CMK (cell line): Measurements from ENCODE around the gene REPIN1.

Experiments
- DNase-seq: peaks from one replicate; pipeline ENCODE4 v3.0.0-alpha.2; 2010; ENCODE audit warnings: low read depth

REPIN1 gene

GRCh38 chr7:150337179-150337578 is 31.4 kb upstream of the REPIN1 start:
- DNase-seq, result no peak

DNA sequence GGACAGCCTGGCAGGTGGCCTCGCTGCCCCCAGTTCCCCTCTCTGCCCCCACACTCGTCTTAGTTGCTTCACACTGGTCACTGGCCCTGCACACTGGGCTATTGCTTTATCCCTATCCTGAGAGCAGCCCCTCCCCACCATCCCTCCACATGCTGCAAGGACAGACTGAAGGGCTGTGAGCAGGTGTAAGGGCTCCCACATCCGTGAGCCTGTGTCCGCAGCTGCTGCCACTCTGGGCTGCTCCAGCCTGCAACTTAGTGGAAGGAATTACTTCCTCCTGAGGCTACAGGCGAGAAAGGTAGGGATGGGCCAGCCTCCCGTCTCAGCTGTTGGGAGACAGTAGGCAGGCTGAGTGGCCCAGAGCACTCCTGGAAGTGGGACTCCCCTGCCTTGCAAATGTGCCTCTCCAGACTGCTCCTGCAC is 31.0 kb upstream of the REPIN1 start:
- DNase-seq, result no peak

- DNase-seq, result no peak
Observed at GRCh38 chr7:150338166-150338829, 30.3 kb upstream of the REPIN1 start.

- DNase-seq, result no peak
Observed at GRCh38 chr7:150339409-150339809, 29.2 kb upstream of the REPIN1 start.

DNA sequence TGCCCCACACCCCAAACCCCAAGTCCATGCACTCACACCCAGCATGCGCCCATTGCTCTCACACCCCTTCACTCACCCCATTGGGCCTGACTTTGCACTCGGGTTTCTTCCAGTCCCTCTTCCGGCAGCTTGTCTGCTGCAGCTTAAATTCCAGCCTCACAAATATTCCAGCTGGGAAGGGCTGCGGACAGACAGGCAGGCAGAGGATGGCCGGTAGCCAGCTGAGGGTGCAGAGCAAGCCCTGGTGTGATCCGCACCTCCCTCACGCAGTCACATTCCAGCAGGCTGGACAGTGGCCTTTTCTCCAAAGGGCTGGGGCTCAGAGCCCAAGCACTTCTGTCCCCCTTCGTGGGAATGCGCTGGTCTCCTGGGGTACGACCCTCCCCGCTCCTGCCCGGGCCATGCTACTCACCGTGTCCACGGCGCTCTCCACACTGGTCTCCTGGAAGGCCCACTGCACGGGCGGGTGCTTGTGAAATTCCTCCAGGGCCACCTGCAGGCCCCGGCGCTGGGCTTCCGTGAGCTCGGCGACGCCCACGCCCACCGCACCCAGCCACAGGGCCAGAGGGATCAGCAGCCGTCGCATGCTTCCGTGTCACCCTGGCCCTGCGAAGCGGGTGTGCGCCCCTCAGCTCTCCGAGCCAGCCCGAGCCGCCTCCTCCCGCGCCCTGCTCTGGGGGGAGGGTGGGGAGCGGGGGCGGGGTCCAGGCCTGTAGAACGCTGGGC is 28.4 kb upstream of the REPIN1 start:
- no peak for DNase-seq

DNA sequence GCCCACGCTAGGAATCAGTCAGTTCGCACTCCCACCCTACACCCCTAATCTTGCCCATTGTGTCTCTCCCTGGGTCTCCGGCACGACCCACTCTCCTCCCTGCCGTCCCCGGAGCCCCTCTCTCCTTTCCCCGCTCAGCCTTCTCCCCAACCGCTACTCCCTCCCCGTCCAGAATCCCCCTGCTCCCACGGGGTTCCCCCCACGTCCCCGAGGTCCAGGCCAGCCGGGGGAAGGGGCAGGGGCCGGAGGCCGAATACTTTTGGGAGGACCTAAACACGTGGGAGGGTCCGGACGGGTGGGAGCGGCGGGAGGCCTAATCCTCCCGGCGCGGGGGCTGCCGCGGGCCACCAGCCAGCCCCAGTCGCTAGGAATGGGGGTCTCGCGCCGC is 27.8 kb upstream of the REPIN1 start:
- no peak for DNase-seq

DNA sequence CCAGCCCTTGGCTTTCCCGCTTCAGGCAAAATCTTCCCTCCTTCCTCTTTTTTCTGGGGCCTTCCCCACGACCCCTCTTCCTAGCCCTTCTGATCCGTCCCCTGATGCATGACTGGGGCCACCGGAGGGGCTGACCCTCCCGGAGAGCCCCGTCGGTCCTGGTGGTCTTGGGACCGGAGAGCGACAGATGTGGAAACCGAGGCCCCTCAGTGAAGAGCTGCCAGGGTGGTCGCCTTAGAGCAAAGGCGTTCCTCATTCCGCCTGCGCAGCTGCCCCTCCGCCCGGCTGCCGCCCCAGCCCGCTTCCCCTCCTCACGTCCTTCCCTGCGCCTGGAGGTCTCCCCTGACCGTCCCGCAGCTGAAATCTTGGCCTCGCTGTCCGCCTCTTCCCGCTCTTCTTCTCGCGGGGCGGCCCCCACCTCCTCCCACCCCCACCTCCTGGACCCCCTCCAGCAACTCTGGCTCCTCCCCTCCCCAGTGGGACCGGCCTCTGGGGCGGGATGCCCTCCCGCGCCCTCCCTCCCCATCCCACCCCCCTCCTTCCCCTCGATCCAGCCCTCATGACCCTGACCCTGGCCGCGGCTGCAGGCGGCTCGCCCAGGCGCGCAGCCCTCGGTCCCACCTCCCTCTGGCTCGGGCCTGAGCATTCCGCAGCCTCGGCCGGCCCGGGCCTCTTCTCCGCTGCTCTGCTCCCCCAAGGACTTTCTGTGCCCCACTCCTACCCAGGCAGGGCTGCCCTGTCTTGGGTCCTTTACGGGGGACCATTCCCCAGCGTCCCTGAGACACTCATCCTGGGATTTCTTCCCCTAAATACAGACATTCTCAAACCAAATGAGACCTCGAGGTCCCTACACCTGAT is 27.1 kb upstream of the REPIN1 start, which contains the start of gene RARRES2:
Gene RARRES2 (minus strand): TSS at position 367 of the 858 bp plus-strand sequence. CDS start 1,020 bp downstream, outside the sequence.
- no peak for DNase-seq

- DNase-seq, result no peak
Observed at GRCh38 chr7:150342121-150342408, 26.6 kb upstream of the REPIN1 start.

GRCh38 chr7:150343225-150343624 is 25.4 kb upstream of the REPIN1 start:
- DNase-seq, result no peak

GRCh38 chr7:150344299-150344698 is 24.3 kb upstream of the REPIN1 start:
- no peak for DNase-seq

DNA sequence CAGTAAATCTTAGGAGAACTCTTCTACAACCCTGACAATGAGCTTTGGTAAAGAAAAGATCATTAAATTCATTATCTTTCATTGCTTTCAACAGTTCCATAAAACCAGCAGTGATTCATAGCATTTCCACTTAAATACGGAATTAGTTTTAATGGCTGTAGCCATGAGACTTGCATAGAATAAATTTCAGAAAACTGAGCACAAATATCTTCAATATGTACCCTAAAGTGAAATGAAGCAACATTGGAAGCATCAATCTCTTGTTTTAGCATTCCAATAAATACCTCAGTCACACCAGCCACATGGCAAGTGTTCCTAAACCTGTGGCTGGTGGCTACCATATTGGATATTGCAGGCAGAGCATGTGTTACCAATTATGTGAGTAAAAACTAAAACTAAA is 23.6 kb upstream of the REPIN1 start:
- DNase-seq, result no peak

GRCh38 chr7:150346922-150347321 is 21.7 kb upstream of the REPIN1 start:
- DNase-seq, result no peak

DNA sequence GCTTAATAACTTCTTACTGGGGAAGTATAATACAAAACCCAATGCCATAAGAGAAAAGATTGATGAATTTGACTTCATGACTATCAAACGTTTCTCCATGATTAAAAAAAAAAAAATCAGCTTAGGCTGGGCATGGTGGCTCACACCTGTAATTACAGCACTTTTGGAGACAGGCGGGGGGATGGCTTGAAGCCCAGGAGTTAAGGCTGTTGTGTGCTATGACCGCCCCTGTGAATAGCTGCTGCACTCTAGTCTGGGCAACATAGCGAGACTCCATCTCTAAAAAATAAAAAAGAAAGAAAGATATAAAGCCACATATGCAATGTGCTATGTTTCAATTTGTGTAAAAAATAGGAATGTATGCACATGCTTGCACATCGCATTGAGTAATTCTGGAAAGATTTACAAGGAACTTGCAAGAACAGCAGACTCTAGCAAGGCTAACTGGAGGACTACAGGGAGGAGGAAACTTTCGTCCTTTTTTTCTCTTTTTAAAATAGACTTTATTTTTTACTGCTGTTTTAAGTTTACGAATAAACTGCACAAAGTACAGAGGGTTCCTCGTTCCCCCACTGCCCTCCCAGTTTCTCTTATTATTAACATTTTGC is 16.9 kb upstream of the REPIN1 start:
- no peak for DNase-seq

GRCh38 chr7:150355666-150356059 is 13.0 kb upstream of the REPIN1 start:
- no peak for DNase-seq

DNA sequence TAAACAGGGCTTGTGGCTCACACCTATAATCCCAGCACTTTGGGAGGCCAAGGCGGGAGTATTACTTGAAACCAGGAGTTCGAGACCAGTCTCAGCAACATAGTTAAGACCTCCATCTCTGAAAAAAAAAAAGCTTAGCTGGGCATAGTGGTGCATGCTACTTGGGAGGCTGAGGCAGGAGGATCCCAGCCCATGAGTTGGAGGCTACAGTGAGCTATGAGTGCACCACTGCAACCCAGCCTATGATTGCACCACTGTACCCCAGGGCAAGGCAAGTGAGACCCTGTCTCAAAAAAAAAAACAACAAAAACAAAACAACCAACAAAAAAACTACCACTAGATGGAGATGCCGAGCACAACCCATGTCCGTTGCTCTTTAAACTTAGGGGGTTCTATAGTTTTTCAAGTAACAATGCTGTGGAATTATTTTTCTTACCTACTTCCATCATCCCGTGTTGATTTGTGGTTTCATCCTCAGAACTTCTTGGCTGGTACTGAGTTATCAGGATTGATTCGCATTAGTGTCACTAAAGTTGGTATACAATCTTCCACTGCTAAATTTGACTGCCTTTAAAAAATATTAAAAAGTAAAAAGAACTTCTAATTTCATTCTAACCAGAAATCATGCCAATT is 12.2 kb upstream of the REPIN1 start:
- no peak for DNase-seq

GRCh38 chr7:150357270-150357669 is 11.4 kb upstream of the REPIN1 start:
- no peak for DNase-seq

- DNase-seq, result no peak
Observed at GRCh38 chr7:150357771-150358427, 10.7 kb upstream of the REPIN1 start.

DNA sequence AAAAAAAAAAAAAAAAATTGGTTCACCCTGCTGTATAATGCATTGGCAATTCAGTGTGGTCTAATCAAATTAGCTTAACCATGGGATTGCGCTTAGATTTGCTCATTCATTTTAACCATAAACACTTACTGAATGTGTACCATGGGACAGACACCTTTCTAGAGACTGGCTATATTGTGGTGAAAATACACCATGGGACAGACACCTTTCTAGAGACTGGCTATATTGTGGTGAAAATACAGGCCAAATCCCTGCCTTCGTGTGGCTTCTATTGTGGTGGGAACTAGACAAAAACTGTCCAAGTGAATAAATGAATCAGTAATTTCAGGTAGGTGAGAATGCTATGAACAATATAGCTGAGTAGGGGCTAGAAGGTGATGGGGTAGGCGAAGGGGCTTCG is 10.2 kb upstream of the REPIN1 start:
- DNase-seq, result no peak

DNA sequence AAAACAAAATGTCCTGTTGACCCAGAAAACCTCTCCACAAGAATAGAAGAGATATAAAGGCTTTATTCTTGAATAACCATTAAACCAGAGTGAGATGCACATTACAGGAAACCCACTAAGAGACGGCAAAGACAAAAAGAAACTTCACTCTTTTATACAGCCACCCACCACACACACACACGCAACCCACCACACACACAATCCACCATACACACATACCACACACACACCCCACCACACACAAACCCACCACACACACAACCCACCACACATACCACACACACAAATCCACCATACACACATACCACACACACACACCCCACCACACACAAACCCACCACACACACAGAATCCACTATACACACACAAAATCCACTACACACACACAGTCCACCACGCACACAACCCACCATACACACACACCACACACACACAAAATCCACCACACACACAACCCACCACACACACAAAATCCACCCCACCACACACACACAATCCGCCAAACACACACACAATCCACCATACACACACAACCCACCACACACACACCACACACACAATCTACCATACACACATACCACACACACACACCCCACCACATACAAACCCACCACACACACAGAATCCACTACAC is 9.5 kb upstream of the REPIN1 start:
- no peak for DNase-seq

- DNase-seq, result no peak
Observed at GRCh38 chr7:150359622-150360362, 8.8 kb upstream of the REPIN1 start.
